Keratinocyte (primary cell): ENCODE results near the gene AKAP6.

Experiments used
- CTCF ChIP-seq, 3 experiments: IDR thresholded peaks in 1 of 3; conservative IDR thresholded peaks in 1 of 3; optimal IDR thresholded peaks in 1 of 3; 2 replicates in 2 of 3; 3 replicates in 1 of 3; pipeline versions ENCODE3 to v1.5.1; 2011; ENCODE audit warnings: low read length in 3 of 3, mild to moderate bottlenecking in 3 of 3, moderate library complexity in 2 of 3, control low read depth in 1 of 3, inconsistent platforms in 1 of 3; ENCODE audit not compliant: insufficient read depth in 2 of 3; ENCODE audit errors: extremely low read depth in 1 of 3
- EZH2 ChIP-seq: IDR thresholded peaks from one replicate; pipeline ENCODE4 v1.6.1; 2012; ENCODE audit warnings: inconsistent platforms, mild to moderate bottlenecking, low read length, moderate library complexity

GRCh38 chr14:32666308-32666707 lies 337.2 kb downstream of the AKAP6 start:
- TF ChIP-seq EZH2 (no peak), CTCF (optimal IDR thresholded peaks at IDR 0.05 in 1 of 3, IDR thresholded peaks at IDR 0.05 in 1 of 3, conservative IDR thresholded peaks at IDR 0.05 in 1 of 3; ENCODE audit: extremely low read depth in 1 of 3, insufficient read depth in 2 of 3, low read length in 3 of 3) (no peak)
